NCI-H2029 (cell line): Measurements from ENCODE around the gene PKP1.

Source experiments
- DNase-seq: peaks from one replicate; lab custom pipeline; 2025; lab: John Stamatoyannopoulos, UW

PKP1 gene

DNA sequence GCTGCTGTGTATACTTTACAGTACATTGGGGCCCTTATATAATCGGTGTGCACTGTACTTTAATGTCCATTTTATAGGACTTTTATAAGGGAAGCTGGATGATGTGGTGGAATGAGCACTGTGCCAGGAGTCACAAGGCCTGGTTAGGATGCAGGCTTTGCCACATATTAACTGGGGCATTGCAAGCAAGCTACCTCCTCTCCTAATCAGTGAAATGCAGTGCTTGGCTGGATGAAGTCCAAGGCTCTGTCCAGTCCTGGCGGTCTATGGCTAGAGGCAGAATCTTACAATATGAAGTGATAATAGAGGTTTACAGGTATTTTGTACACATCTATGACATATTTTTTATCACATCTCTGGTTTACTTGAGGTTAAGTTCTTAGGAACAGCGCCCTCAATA is 1.7 kb upstream of the PKP1 start:
- no peak for DNase-seq

DNA sequence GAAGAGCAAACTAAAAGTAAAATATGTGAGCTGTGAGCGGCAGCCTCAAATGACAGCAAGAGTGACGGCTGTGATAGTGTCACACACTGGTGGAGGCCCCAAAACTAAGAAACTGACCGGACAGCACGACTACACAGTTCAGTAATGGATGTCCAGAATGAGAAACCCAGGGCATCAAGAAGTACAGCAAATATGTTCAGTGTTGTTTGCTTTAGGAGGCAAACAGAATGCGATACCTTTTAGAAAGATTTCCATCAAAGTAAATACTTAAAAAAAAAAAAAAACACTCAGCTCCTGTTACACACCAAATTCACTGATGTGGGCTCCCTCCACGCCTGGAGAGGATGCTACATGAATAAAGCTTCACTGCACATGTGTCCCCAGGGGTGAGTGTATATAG is 1.1 kb upstream of the PKP1 start:
- peak; percentile 30 for DNase-seq

DNA sequence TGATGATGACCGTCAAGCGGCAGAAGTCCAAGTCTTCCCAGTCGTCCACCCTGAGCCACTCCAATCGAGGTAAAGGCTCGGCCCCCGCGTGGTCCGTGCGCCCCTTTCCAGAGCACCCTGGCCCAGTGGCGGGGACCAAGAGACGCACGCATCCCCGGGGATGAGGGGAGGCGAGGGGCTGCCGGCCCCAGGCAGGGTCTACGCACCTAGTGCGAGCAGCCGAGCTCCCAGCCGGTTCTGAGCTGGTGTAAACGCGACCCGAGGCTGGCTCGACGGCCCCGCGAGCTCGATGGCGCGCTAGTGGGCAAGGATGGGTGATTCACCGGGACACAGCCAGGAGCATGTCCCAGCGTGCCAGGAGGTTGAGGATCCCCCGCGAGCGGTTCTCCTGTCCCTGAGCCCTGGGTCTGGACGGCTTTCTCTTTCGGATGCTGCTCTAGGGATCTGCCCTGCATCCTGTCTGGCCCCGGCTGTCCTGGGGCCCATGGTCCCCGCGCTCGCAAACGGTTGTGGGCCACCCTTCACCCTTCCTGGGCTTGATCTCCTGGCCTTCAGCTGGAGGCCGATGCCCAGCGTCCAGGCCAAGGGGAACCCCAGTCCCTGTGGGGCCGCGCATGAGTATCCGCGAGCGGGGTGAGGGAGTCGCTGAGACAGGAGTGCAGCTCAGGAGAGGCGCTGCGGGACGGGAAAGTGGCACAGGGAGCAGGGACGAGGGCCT is 689 bp downstream of the PKP1 start:
- DNase-seq: no peak

DNA sequence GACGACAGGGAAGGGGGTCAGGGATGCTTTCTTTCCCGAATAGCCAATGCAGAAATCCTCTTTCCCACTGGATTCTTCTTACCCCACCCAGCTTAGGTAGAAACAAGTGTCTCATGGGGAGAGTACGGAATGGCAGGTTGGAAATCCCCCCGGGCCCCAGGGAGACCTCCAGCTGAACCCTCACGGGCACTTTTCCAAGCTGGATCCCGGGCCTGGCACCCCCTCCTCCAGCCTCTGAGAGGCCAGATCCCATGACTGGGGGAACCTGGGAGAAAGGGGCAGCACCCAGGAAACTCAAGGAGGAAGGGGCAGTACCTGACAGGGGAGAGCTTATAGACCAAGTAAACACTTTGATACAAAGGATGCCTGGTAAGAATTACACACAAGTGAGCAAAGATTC is 1.3 kb downstream of the PKP1 start:
- DNase-seq: no peak

DNA sequence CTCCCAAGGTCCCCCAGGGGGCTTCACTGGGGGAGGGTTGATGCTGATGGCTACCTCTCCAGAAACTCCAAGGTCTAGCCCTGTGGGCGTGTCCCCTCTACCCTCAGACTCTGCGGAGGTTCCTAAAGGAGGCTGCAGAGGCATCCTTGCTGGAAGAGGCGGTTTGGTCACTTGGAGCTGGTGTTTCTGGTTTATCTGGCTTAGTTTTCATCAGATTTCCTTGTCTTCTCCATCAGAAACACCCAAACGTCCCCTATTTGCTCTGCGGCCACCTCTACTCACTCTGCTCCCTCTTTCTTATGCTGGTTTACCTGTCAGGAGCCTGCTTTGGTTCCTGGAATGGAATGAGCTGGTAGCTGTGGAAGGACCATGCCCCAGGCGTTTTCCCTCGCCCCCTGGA is 2.5 kb downstream of the PKP1 start:
- DNase-seq: no peak

DNA sequence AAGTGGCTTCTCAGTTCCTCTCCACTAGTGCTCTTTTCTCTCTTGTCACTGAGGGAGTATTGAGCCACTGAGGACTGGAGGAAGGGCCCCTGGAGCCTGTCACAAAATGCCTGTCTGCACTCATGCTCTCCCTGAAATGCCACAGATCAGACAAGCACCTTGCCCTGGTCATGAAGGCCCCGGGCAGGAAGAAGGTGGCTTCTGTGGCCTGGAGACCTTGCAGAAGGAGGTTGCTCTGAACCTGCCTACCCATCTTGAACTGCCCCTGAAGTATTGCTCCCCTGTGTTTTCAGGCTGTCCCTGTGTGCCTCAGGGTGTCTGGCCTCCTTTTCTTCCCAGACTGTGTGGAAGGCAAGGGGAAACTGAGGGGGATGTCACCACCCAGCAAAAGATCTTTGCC is 3.1 kb downstream of the PKP1 start:
- no peak for DNase-seq

DNA sequence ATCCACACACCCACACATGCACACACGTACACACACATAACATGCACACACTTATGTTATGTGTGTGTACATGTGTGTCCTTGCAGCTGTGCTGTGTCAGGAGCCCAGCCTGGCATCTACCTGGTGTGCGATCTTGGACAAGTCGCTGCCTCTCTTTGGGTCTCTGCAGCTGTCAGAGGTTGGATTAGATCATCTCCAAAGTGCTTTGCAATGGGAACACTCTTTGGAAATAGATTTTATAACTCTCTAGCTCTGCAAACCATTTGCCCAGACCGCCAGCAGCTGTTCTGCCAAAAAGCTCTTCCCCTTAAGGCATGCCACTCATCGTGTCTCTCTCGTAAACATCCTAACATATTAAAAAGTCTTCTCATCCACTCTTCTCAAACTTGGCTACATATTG is 4.7 kb downstream of the PKP1 start:
- DNase-seq: no peak

DNA sequence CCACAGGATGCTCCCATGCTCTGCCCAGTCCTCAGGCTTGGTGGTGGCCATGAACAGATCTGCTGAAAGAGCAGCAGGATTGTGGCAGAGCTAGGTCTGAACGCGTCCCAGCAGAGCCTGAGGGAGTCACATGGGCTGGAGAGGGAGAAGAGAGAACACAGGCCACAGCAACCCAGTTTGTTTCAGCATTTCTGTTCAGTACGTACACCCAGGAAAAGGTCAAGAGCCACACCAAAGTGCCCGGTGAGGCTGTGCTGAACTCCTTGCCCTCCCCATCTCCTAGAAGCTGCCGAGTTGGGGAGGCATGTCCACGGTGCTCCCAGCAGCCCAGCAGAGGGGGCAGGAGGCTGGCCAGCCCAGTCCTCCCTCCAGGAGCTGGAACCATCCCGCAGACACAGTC is 5.5 kb downstream of the PKP1 start:
- no peak for DNase-seq

DNA sequence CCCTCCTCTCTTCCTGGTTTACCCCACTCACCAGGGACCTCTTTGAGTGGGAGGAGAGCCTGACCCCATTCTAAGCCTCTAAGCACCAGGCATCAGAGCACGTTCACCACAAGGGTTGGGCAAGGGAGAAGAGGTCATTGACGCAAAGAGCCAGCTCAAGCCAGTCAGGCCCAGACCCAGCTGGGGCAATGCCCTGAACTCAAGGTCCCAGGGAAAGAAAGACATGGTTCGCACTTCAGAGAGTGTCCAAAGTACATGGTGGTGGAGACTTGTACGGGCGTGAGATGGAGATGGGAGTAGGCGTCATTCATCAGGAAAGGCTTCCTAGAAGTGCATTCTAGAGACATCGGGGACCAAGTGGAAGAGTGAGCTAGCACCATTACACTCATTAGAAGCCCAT is 7.2 kb downstream of the PKP1 start:
- no peak for DNase-seq

DNA sequence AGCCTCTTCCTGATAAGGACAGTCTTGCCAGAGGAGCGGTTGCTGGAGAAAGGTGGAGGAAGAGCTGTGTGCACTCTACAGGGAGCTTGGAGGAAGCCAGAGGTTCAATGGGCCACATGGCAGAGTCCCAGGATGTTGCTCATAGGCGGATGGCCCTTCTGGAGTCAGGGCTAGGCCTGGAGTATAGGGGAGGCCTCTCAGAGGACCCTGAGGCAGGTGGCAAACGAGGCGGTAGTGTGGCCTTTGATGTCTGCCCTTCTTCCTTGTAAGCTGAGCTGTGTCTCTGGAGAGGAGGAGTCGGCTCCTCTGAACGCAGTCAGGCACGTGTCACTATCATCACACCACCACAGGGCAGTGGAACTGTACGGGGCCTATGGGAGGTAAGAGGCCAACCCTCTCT is 8.6 kb downstream of the PKP1 start:
- DNase-seq: peak; percentile 74

DNA sequence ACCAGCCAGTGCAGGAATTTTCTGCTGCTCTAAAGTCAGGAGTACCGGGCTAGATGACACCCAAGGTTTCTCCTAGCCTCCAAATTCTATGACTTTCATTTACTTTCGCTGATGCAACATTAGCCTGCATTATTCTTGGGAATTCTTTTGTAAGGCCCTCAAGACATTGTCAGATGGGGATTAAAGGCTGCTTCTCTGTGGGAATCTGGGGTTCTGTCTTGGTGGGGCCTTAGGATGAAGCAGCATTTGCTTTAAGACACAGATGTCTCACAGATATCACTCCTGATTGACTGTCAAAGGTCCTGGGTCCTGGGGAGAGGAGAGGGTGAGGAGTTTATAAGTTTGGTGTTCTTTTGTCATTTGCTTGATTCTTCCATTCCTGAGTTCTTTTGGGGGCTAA is 11.6 kb downstream of the PKP1 start:
- no peak for DNase-seq

DNA sequence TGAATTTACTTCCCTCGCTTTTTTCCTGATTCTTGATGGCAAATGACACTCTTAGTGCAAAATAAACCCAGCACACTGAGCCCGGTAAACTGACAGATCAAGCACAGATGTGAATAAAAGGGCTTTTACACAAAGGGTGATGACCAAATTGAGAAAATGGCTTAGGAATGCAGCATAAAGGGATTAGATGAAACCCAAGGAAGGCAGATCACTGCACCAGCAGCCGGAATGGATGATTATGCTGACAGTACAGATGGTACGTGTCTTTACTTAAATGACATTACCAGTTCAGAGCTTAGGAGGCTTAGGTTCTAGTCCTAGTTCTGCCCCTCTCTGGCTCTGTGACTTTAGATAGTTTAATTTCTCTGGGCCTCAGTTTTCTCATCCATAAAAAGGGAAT is 12.0 kb downstream of the PKP1 start:
- no peak for DNase-seq

DNA sequence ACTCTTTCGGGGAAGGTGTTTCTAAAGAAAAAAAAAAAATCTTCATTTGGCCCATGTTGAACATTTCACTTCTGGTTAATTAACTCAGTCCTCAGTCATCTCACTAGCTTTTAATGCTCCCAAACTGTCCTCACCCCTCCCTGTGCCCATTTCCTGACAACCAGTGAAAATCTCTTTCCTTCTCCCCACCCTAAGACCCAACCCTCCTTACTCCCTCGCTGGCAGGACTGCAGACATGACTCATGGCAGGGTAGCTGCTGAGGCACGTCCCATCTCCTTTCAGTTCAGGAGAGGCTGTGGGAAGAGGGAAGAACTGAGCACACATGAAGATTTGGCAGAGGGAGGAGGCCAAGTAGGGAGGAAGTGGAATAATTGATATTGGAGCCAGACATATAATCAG is 12.6 kb downstream of the PKP1 start:
- no peak for DNase-seq

DNA sequence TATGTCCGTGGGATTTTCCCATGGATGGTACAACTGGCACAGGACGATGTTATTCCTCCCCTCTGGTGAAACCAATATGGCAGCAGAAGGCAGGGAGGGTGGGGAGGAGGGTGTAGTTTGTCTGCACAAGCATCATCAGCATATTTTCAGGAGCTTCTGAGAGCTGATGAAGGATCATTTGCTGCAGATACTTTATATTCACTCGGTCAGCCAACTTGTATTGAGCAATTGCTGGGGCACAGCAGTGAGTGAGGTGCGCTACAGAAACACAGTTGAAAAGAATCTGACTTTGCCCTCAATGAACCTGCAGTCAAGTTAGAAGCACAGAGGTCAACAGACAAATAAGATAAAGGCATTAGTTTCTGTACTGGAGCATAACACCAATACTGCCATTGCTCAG is 13.0 kb downstream of the PKP1 start:
- no peak for DNase-seq

DNA sequence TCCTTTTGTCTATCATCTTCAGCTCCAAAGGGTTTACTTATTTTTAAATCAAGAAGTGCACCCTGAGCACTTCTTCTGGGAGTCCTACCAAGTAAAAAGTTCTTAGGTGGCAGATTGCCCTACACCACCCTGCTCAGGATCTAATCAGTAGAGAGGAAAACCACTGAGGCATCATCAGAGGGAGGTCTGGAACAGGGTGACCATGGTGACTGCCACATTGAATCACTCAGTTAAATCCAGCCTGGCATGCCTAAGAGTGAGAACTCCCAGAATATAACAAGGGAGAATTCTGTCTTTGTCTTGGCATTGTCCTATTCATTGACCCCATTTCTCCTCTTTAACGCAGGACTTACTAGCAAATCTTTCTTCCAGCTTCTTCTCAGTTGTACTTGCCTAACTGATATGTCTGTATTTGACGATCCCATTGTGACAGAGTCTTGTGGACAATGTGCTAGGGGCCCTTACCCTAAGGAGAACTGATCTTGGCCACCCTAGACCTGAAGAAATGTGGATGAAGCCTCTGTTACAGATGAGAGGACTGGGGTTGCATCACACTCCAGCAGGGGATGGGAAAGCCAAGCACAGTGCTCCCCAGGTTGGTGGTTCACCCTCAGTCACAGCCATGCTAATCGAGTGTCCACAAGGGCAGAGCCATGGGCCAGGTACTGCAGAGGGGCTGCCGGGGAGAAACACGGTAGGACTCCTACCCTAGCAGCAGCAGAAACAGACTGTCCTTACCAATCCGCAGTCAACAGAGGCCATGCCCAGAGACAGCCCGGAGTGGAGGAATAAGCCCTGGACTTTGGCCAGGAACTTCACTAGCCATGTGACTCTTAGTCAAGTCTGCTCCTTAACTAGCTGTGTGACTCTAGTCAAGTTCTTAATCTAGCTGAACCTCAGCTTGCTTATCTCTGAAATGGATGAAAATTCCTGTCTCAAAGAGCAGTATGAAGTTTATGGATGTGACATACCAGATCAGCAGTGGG is 15.4 kb downstream of the PKP1 start:
- no peak for DNase-seq

DNA sequence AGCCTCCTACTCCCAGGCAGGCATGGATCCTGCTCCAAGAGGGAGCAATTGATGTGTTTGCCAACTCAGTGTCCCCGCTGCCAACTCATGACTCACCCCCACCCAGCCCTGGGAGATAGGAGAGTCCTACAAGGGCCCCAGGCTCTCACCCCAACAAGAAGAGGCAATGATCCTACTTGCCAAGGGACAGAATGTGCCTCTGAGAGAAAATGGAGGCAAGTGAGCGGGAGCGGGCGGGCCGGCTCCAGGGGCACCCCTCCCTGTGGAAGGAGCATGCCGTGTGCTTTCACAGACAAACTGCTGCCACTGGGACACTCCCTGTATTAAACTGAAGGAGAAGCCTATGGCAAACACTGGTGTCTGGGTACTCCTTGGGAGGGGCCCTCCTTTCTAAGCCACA is 16.7 kb downstream of the PKP1 start:
- no peak for DNase-seq

DNA sequence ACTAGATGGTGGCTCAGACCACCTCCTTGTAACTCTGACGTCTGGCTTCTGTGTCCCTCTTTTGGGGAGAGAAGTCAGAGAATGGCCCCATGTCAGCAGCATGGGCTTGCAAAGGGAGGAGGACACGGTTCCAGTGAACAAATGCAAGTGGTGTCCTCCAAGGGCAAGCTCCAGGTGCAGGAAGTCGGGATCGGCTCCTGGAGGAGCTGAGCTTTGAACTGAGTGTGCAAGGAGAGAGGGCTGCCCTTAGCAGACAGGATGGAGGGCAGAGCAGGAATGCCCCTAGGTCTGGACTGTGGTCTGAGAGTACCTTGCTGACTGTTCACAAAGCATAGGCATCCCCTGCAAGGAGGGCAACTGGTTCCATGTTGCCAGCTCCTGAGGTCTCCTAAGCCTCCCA is 17.3 kb downstream of the PKP1 start:
- no peak for DNase-seq

DNA sequence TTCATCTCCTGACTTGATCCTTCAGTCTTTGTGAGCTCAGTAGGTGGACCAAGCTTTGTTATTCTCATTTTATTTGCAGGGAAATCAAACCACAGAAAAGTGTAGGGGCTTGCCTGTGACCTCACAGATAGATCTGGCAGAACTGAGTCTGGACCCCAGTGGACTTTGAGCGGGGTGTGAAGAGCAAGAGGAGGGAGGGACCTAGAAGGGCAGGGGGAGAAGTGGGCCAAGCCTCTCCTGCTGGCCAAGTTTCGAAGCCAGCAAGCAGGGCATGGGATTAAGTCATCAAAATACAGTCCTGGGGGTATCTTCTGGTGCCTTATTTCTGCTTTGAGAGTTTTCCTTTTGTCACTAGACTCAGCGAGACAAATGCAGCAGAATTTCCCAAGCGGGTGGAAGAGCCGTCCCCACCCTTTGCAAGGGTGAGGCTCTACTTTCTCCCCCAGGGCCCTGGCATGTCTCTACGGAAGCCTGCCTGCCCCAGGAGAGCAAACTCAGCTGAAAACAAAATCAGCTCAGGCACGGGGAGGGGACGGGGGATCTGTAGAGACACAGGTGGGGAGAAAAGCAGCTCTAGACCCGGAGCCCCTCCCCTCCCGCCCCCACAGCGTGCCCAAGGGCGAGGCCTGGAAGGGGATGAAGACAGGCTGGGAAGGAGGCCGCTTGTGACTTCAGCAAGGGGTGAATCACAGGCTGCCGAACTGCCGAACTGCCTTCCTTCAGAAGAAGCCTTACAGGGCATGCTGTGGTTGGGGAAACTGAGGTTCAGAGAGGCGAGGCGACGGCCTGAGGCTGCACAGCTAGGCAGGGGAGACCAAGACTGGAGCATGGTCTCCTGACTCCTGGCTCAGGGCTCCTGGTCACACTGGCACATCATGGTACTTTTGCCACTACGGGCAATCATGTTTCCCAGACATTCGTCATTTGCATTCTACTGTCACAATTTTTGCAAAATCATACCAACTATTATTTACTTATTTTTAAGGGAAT is 19.2 kb downstream of the PKP1 start:
- DNase-seq: no peak

DNA sequence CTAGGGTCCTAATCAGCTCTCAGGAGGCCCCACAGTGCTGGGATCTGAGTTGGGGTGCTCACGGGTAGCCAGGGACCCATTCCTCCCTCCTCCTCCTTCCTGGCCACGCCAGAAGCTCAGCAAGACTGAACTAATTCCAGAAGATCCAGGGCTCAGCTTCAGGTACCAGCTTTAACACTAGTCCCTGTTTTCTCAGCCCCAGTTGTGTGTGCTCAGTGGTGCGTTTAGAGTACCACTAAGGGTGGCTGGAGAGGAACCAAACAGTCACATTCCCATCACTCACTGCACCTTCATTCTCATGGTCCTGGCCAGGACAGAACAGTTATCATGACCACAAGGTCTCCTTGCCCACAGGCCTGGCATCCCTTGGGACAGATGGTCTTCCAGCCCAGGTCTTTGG is 20.8 kb downstream of the PKP1 start:
- DNase-seq: no peak

DNA sequence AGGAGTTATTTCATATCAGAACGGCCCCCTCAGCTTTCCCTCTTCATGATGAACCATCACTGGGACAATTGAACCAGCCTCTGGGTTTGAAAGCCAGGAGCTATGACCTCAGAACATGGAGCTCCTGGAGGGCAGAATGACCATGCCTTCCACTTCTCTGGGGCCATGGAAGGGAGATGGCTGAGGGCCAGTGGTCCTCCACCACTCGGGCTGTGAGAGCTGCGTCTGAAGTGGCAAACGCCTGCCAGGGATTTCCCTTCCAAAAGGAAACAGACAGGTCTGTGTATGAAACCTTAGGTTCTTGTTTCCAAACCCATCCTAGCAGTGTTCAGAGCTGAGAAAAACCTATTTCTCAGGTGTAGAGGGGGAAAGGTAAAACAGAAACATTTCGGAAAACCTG is 22.5 kb downstream of the PKP1 start:
- DNase-seq: peak; percentile 56

DNA sequence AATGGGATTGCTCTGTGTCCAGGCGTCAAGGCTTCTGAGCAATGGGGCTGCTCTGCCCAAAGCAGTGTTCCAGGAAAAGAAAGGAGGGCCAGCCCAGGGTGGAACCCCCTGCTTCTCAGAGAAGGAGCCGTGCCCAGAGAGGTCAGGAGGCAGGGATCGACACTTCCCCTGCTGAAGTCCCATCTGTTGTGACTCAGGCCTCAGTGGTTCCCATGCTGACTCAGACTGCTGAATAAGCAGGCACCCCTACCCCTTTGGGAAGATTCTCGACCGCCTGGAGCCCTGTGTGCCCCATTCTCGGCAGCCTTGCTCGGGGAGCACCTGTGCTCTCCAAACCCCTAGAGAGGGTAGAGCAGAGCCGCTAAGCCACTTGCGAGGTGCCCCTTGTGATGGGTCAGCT is 23.9 kb downstream of the PKP1 start:
- DNase-seq: no peak
